Measurements from ENCODE around the gene TAGLN2.

DNA sequence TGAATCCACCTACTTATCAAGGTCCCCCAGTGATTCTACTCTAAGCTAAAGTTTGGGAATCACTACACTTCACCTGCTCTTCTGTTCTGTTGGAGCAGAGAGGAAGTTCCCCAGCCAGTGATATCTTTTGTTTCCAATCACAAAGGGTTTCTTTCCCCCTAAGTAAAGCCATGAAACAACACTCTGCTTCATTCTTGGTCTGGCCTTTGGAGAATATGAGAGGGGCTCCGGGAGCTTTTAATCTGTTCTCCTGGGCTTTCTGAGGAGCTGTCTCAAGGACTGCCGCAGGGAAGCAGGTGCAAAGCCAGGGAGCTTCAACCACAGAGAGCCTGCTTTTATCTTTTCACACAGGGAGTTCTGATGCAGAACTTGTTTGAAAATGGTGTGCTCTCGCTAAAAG is 38.8 kb upstream of the TAGLN2 start:
- no peak for TF ChIP-seq EP300 (IDR thresholded peaks at IDR 0.05; ENCODE audit: low read length)
- no peak for TF ChIP-seq L3MBTL2 (IDR thresholded peaks at IDR 0.05)
- TF ChIP-seq ZNF274 (IDR thresholded peaks at IDR 0.05; ENCODE audit: borderline replicate concordance, low read depth, low read length): no peak
- TF ChIP-seq, protein P1, sequence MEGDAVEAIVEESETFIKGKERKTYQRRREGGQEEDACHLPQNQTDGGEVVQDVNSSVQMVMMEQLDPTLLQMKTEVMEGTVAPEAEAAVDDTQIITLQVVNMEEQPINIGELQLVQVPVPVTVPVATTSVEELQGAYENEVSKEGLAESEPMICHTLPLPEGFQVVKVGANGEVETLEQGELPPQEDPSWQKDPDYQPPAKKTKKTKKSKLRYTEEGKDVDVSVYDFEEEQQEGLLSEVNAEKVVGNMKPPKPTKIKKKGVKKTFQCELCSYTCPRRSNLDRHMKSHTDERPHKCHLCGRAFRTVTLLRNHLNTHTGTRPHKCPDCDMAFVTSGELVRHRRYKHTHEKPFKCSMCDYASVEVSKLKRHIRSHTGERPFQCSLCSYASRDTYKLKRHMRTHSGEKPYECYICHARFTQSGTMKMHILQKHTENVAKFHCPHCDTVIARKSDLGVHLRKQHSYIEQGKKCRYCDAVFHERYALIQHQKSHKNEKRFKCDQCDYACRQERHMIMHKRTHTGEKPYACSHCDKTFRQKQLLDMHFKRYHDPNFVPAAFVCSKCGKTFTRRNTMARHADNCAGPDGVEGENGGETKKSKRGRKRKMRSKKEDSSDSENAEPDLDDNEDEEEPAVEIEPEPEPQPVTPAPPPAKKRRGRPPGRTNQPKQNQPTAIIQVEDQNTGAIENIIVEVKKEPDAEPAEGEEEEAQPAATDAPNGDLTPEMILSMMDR (IDR thresholded peaks at IDR 0.05 in 2 of 3, conservative IDR thresholded peaks at IDR 0.05 in 1 of 3; ENCODE audit: insufficient read depth in 2 of 3, low read depth in 1 of 3, low read length in 3 of 3): no peak
- TF ChIP-seq, protein P2, sequence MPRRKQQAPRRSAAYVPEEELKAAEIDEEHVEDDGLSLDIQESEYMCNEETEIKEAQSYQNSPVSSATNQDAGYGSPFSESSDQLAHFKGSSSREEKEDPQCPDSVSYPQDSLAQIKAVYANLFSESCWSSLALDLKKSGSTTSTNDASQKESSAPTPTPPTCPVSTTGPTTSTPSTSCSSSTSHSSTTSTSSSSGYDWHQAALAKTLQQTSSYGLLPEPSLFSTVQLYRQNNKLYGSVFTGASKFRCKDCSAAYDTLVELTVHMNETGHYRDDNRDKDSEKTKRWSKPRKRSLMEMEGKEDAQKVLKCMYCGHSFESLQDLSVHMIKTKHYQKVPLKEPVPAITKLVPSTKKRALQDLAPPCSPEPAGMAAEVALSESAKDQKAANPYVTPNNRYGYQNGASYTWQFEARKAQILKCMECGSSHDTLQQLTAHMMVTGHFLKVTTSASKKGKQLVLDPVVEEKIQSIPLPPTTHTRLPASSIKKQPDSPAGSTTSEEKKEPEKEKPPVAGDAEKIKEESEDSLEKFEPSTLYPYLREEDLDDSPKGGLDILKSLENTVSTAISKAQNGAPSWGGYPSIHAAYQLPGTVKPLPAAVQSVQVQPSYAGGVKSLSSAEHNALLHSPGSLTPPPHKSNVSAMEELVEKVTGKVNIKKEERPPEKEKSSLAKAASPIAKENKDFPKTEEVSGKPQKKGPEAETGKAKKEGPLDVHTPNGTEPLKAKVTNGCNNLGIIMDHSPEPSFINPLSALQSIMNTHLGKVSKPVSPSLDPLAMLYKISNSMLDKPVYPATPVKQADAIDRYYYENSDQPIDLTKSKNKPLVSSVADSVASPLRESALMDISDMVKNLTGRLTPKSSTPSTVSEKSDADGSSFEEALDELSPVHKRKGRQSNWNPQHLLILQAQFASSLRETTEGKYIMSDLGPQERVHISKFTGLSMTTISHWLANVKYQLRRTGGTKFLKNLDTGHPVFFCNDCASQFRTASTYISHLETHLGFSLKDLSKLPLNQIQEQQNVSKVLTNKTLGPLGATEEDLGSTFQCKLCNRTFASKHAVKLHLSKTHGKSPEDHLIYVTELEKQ (CRISPR knock-in tag; IDR thresholded peaks at IDR 0.05): no peak
- TF ChIP-seq, protein P3, sequence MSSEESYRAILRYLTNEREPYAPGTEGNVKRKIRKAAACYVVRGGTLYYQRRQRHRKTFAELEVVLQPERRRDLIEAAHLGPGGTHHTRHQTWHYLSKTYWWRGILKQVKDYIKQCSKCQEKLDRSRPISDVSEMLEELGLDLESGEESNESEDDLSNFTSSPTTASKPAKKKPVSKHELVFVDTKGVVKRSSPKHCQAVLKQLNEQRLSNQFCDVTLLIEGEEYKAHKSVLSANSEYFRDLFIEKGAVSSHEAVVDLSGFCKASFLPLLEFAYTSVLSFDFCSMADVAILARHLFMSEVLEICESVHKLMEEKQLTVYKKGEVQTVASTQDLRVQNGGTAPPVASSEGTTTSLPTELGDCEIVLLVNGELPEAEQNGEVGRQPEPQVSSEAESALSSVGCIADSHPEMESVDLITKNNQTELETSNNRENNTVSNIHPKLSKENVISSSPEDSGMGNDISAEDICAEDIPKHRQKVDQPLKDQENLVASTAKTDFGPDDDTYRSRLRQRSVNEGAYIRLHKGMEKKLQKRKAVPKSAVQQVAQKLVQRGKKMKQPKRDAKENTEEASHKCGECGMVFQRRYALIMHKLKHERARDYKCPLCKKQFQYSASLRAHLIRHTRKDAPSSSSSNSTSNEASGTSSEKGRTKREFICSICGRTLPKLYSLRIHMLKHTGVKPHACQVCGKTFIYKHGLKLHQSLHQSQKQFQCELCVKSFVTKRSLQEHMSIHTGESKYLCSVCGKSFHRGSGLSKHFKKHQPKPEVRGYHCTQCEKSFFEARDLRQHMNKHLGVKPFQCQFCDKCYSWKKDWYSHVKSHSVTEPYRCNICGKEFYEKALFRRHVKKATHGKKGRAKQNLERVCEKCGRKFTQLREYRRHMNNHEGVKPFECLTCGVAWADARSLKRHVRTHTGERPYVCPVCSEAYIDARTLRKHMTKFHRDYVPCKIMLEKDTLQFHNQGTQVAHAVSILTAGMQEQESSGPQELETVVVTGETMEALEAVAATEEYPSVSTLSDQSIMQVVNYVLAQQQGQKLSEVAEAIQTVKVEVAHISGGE (CRISPR knock-in tag; IDR thresholded peaks at IDR 0.05): no peak
- no peak for TF ChIP-seq POLR2A (conservative IDR thresholded peaks at IDR 0.05)
- no peak for TF ChIP-seq MXI1 (IDR thresholded peaks at IDR 0.05; ENCODE audit: low read depth, low read length)
- TF ChIP-seq HDAC6 (IDR thresholded peaks at IDR 0.05; ENCODE audit: low read depth, low read length): no peak
- TF ChIP-seq TEAD2 (tag; IDR thresholded peaks at IDR 0.05): no peak
